Measurements from ENCODE around the gene EID1. TPM values are rescaled to one million over a fixed set of nuclear protein-coding genes. Genes with fewer than 3 reads are reported as not detected.

Gene EID1
- polyA plus RNA-seq, 1 of the 3 experiments (the other 2 are of a cell fraction): 228 TPM

- Histone ChIP-seq H3K27ac (ENCODE audit: low read depth in 2 of 2, low read length in 1 of 2) (peak overlapping the region in 1 of 2 experiments; percentile 51; a peak in 2 of 4 replicates), H2AFZ (ENCODE audit: low read depth) (no peak overlapping the region), H3K9ac (no peak overlapping the region), H3K79me2 (ENCODE audit: insufficient read depth) (no peaks in the 10 kb centered on the region), H3K27me3 (ENCODE audit: insufficient read depth) (no peaks in the 10 kb centered on the region), H3K4me1 (ENCODE audit: control insufficient read depth in 1 of 2, insufficient read depth in 2 of 2, low read depth in 1 of 2, low read length in 1 of 2) (peaks cover 0 to 31% of the 10 kb centered on the region in 2 experiments; a peak in 3 of 4 replicates), H3K4me2 (0 out of 2 replicates have a peak overlapping the region, but pooled peaks have one; percentile 25), H4K20me1 (ENCODE audit: insufficient read depth) (no peaks in the 10 kb centered on the region), H3K4me3 (ENCODE audit: low read depth in 2 of 2, low read length in 1 of 2) (no peak overlapping the region), H3K9me3 (no peaks in the 10 kb centered on the region), H3K36me3 (replicated peaks in 1 of 2; ENCODE audit: control insufficient read depth in 1 of 2, insufficient read depth in 2 of 2, low read length in 1 of 2) (no peaks in the 10 kb centered on the region), H3F3A (replicated peaks; ENCODE audit: insufficient read depth) (peaks cover 29% of the 10 kb centered on the region), H3K9me2 (no peaks in the 10 kb centered on the region)
- TF ChIP-seq TCF12 (IDR thresholded peaks at IDR 0.05) (no peak), SMC3 (IDR thresholded peaks at IDR 0.05; ENCODE audit: low read depth, low read length) (no peak), MXI1 (IDR thresholded peaks at IDR 0.05; ENCODE audit: low read depth, low read length) (no peak), EZH2phosphoT487 (IDR thresholded peaks at IDR 0.05; ENCODE audit: borderline replicate concordance, low read depth) (no peak), MAX (IDR thresholded peaks at IDR 0.05; ENCODE audit: low read depth) (no peak), CTCF (IDR thresholded peaks at IDR 0.05) (no peak), POLR2AphosphoS5 (IDR thresholded peaks at IDR 0.05; ENCODE audit: low read depth, low read length) (no peak), FOSL2 (IDR thresholded peaks at IDR 0.05; ENCODE audit: borderline replicate concordance, low read depth) (no peak), FOXM1 (IDR thresholded peaks at IDR 0.05; ENCODE audit: low read depth) (no peak), PBX3 (IDR thresholded peaks at IDR 0.05) (no peak), REST (IDR thresholded peaks at IDR 0.05; ENCODE audit: low read depth, low read length) (no peak)
- WGBS (ENCODE audit: low lambda C conversion rate): 65% methylated on average over 2 of the region's 3 CpGs
- no peak for DNase-seq
- CTCF ChIA-PET: interaction anchor here (1.0 kb wide), 1 partner anchor 9 kb away, joined by 3 read pairs; no protein-coding TSS in a partner anchor
- POLR2A ChIA-PET: no interaction called here
These were observed 51.7 kb downstream of the EID1 start for GRCh38 chr15:48929661-48930060.

Other genes starting within 250 kb of the EID1 start
- gene FBN1, start 232.4 kb upstream of the EID1 start, polyA plus RNA-seq (2012; rRNA removed): 248 and 298 TPM in 2 replicates
- 0.71 and 1.4 TPM in 2 replicates for gene CEP152, start 67.1 kb upstream of the EID1 start, polyA plus RNA-seq (2012; rRNA removed)
- 1.6 and 1.9 TPM in 2 replicates for gene SHC4, start 85.8 kb downstream of the EID1 start, polyA plus RNA-seq (2012; rRNA removed)
- 6.0 and 7.7 TPM in 2 replicates for gene SECISBP2L, start 168.3 kb downstream of the EID1 start, polyA plus RNA-seq (2012; rRNA removed)